Esophagus squamous epithelium (tissue), 5 donors: ENCODE data around the gene ANKRD13D. TPM values are rescaled to one million over a fixed set of nuclear protein-coding genes. Genes with fewer than 3 reads are reported as not detected.

Experiments used
- DNase-seq: peaks from one replicate; lab custom pipeline; 2025; lab: John Stamatoyannopoulos, UW
- H3K27ac ChIP-seq, 4 donors: fragments of 200-600 bp; sonication (generic); one replicate each; pipeline ENCODE4 v1.5.1; 2016 to 2019; ENCODE audit warnings: mild to moderate bottlenecking in 1 of 4
- H3K27me3 ChIP-seq, 4 donors: fragments of 200-600 bp; sonication (generic); 1 replicate in 3 of 4; 2 replicates in 1 of 4; pipeline versions ENCODE4 v1.5.1 to v1.6.0; 2017 to 2021; ENCODE audit warnings: antibody characterized with exemption in 1 of 4
- H3K36me3 ChIP-seq, 3 donors: fragments of 200-600 bp; sonication (generic); one replicate each; pipeline ENCODE4 v1.5.1; 2016 to 2019
- H3K4me1 ChIP-seq, 3 donors: fragments of 200-600 bp; sonication (generic); one replicate each; pipeline ENCODE4 v1.5.1; 2017 to 2019
- H3K4me3 ChIP-seq, 4 donors: fragments of 200-600 bp; sonication (generic); 1 replicate in 3 of 4; 2 replicates in 1 of 4; pipeline ENCODE4 v1.5.1; 2016 to 2019; ENCODE audit warnings: mild to moderate bottlenecking in 2 of 4, moderate library complexity in 1 of 4
- H3K9me3 ChIP-seq, 3 donors: fragments of 200-600 bp; sonication (generic); one replicate each; pipeline ENCODE4 v1.5.1; 2016 to 2019
- POLR2A ChIP-seq, 4 donors: fragments of 450-650 bp; IDR thresholded peaks; one replicate each; pipeline ENCODE4 v1.6.1; 2017; ENCODE audit warnings: antibody characterized with exemption in 4 of 4, mild to moderate bottlenecking in 4 of 4, moderate library complexity in 3 of 4
- WGBS, 2 donors: methylation state at CpG; one replicate each; pipeline ENCODE4 v1.1.5; 2018; 5-methylcytosine and 5-hydroxymethylcytosine counted together
- intact Hi-C: fragments of 100-400 bp; cut with DNase I; formaldehyde crosslinking; loops from one replicate; pipeline ENCODE4 v1.15.0; 2022
- total RNA-seq, 4 donors: library from RNA; depleted of rRNA; stranded (reverse); fragments of >200 nt; gene quantifications; one replicate each; pipeline ENCODE4 v1.1.0, GENCODE V29; 2016
- TF ChIP-seq, protein P1 (sequence below), 6 experiments: fragments of 450-650 bp in 4 of 6; fragments of 200-600 bp in 2 of 6; sonication (generic) in 2 of 6; IDR thresholded peaks; one replicate each; pipeline ENCODE4 v1.5.1; 2016 to 2019; ENCODE audit warnings: antibody characterized with exemption in 6 of 6, mild to moderate bottlenecking in 4 of 6, moderate library complexity in 4 of 6
- donor health status: DM: yes; HTN: yes; CAD: no.

Gene ANKRD13D
- total RNA-seq, 4 donors from 2014 or later, result 27.4 to 50.6 (median 41.6) TPM

DNA sequence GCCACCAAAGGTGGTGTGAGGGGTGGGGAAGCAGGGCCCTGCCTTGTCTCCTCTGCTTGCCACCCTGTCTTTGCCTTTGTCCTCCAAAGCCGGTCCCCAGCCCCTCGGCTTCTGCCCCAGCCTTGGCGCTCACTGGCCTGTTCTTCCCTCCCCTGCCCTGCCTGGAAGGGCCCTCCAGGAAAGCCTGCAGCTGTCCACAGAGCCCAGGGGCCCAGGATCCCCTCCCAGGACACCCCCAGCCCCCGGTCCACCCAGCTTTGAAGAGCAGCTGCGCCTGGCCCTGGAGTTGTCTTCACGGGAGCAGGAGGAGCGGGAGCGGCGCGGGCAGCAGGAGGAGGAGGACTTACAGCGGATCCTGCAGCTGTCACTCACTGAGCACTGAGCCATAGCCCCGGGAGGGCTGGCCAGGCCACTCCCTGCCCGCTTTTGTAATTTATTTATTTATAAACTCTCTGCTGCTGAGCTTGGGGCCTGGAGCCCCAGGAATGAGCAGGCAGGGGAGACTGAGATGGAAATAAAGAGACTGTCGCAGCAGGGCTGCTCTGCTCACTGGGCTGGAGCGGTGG, 12.9 kb downstream of the ANKRD13D start:
- DNase-seq, result no peak
- H3K4me3 ChIP-seq, result peak overlapping the region in 3 of 4 donors; percentile 56 to 88 (median 88)
- TF ChIP-seq, protein P1, sequence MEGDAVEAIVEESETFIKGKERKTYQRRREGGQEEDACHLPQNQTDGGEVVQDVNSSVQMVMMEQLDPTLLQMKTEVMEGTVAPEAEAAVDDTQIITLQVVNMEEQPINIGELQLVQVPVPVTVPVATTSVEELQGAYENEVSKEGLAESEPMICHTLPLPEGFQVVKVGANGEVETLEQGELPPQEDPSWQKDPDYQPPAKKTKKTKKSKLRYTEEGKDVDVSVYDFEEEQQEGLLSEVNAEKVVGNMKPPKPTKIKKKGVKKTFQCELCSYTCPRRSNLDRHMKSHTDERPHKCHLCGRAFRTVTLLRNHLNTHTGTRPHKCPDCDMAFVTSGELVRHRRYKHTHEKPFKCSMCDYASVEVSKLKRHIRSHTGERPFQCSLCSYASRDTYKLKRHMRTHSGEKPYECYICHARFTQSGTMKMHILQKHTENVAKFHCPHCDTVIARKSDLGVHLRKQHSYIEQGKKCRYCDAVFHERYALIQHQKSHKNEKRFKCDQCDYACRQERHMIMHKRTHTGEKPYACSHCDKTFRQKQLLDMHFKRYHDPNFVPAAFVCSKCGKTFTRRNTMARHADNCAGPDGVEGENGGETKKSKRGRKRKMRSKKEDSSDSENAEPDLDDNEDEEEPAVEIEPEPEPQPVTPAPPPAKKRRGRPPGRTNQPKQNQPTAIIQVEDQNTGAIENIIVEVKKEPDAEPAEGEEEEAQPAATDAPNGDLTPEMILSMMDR (IDR thresholded peaks at IDR 0.05), result no peak
- peak in 1 of 4 donors; percentile 38 for TF ChIP-seq POLR2A (IDR thresholded peaks at IDR 0.05)
- peaks cover 30 to 47% (median 34%) of the 10 kb centered on the region in 3 donors for H3K4me1 ChIP-seq
- intact Hi-C loops, result no loop called here
- no peaks in the 10 kb centered on the region for H3K9me3 ChIP-seq
- H3K36me3 ChIP-seq, result peaks cover 29 to 58% (median 34%) of the 10 kb centered on the region in 3 donors
- peak overlapping the region; percentile 90 to 95 (median 92) for H3K27ac ChIP-seq
- H3K27me3 ChIP-seq, result no peaks in the 10 kb centered on the region
- 60 to 83% methylated on average over 2 of the region's 15 CpGs for WGBS, 2 donors

DNA sequence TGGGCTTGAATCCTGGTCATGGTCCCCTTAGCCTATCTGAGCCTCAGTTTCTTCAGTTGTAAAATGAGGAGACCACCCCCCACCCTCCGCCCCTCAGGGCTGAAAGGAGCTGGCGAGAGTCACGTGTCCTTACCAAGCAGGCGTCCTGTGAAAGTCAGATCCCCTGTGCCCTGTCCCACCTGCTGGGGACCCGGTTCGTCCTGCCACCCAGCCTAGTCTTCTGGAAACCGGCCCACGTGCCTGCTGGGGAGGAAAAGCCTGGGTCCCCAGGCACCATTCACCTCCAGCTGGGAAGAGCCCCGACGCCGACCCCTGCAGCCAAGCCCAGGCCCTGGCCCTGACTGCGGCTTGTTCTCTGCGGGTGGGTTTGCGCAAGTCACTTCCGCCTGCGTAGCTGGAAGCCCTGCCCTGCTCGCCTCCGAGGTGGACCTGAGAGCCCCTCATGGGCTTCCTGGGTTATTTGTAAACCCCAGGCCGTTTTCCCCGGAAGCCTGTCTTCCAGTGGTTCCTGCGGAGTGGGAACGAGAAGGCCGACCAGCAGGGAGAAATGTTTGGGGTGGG, 13.5 kb downstream of the ANKRD13D start:
- WGBS, 2 donors, result 24% methylated on average over 13 of the region's 23 CpGs; no CpG with 5 or more reads in 1 of the 2 donors
- peaks cover 30 to 51% (median 34%) of the 10 kb centered on the region in 3 donors for H3K4me1 ChIP-seq
- H3K27me3 ChIP-seq, result no peaks in the 10 kb centered on the region
- peak overlapping the region; percentile 56 to 88 (median 82) for H3K4me3 ChIP-seq
- intact Hi-C loops, result no loop called here
- no peaks in the 10 kb centered on the region for H3K9me3 ChIP-seq
- TF ChIP-seq POLR2A (IDR thresholded peaks at IDR 0.05), result no peak
- TF ChIP-seq, protein P1 (IDR thresholded peaks at IDR 0.05), result no peak
- peak overlapping the region; percentile 90 to 95 (median 92) for H3K27ac ChIP-seq
- DNase-seq, result no peak
- peaks cover 29 to 58% (median 32%) of the 10 kb centered on the region in 3 donors for H3K36me3 ChIP-seq

DNA sequence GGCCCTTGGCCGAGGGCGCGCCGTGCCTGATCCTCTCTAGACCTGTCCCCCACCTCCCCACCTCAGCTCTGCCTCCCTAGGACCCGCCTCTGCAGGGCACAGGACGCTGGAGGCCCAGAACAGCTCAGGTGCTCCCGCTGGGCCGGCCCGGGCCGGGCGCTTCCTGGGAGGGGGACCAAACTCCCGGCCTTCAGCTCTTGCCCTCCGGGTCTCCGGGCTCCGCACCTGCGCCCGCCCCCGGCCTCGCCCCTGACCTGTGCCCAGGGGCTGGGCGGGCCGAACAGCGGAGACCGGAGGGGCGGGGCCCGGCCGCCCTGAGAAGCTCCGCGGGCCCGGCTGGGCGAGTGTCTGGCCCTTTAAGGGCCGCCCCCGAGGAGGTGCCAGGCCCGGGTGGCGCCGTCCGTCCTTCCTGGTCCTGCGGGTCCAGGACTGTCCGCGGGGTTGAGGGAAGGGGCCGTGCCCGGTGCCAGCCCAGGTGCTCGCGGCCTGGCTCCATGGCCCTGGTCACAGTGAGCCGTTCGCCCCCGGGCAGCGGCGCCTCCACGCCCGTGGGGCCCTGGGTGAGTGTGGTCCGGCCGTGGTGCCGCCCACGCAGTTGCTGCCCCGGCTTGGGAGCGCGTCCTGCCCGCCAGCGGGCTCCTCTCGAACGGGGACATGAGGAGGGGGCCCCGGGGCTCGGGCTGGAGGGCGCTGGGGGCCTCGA, 14.2 kb downstream of the ANKRD13D start, which contains the start of gene SSH3:
TSS of gene SSH3 (plus strand) at position 399 of the 703 bp plus-strand sequence. CDS start at position 495, 96 bp downstream.
- Histone ChIP-seq H3K4me3 (peak within 1 kb of the TSS; percentile 56 to 88 (median 82)), H3K27ac (peak within 1 kb of the TSS; percentile 90 to 95 (median 92)), H3K4me1 (peaks cover 30 to 55% (median 34%) of the 10 kb centered on the region in 3 donors), H3K36me3 (peaks cover 29 to 58% (median 36%) of the 10 kb centered on the region in 3 donors), H3K27me3 (no peaks in the 10 kb centered on the region), H3K9me3 (no peaks in the 10 kb centered on the region)
- intact Hi-C loops, result no loop called here
- WGBS, 2 donors, result 15% methylated on average over 5 of the region's 65 CpGs; no CpG with 5 or more reads in 1 of the 2 donors
- TF ChIP-seq, protein P1 (IDR thresholded peaks at IDR 0.05), result no peak
- peak in 1 of 4 donors; percentile 73 for TF ChIP-seq POLR2A (IDR thresholded peaks at IDR 0.05)
- DNase-seq, result no peak

DNA sequence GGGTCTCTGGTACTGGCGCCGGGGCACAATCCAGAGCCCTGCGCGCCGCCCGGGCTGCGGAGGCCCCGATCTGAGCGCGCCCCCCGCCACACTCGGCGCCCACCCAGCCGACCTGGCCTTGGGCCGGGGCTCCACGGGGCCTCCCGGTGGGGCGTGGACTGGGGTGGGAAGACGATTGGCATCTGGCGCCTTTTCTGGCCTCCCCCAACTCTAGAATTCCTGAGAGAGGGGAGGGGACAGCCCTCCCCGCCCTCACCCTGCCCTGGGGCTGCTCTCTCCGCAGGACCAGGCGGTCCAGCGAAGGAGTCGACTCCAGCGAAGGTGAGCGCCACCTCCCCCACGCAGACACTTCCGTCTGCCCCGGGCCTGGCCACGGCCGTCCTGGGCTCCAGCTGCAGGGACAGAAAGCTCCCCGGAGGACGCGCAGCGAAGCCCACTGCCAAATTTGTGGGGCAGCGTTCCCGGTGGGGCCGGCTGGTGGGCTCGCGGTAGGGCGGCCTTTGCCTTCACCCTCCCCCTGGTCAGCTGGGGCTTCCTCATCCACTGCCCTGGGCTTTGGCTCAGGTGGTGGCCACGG, 14.8 kb downstream of the ANKRD13D start:
- peaks cover 29 to 58% (median 40%) of the 10 kb centered on the region in 3 donors for H3K36me3 ChIP-seq

More for the DNA sequence above, 14.8 kb downstream of the ANKRD13D start:
- Histone ChIP-seq H3K27me3 (no peaks in the 10 kb centered on the region), H3K4me3 (peak overlapping the region; percentile 56 to 88 (median 82)), H3K9me3 (no peaks in the 10 kb centered on the region), H3K27ac (peak overlapping the region; percentile 90 to 95 (median 92)), H3K4me1 (peaks cover 30 to 59% (median 35%) of the 10 kb centered on the region in 3 donors)
- 0% methylated on average over 6 of the region's 43 CpGs; no CpG with 5 or more reads in 1 of the 2 donors for WGBS, 2 donors
- TF ChIP-seq, protein P1 (IDR thresholded peaks at IDR 0.05), result no peak
- TF ChIP-seq POLR2A (IDR thresholded peaks at IDR 0.05), result no peak
- intact Hi-C loops, result no loop called here
- DNase-seq, result no peak
